Peyer's patch (tissue), 4 donors: ENCODE data around the gene CCDC149.

Experiments used
- CTCF ChIP-seq, 6 experiments: fragments of 450-650 bp in 4 of 6; fragments of 200-600 bp in 2 of 6; sonication (generic) in 1 of 6; IDR thresholded peaks; one replicate each; pipeline ENCODE4 v1.5.1; 2017 to 2019; ENCODE audit warnings: antibody characterized with exemption in 6 of 6, mild to moderate bottlenecking in 3 of 6, moderate library complexity in 1 of 6
- POLR2A ChIP-seq, 2 donors: fragments of 450-650 bp; IDR thresholded peaks; one replicate each; pipeline ENCODE4 v1.5.1; 2017; ENCODE audit warnings: antibody characterized with exemption in 2 of 2, mild to moderate bottlenecking in 2 of 2, moderate library complexity in 2 of 2

- TF ChIP-seq CTCF (IDR thresholded peaks at IDR 0.05) (no peak), POLR2A (IDR thresholded peaks at IDR 0.05) (no peak)
Observed at GRCh38 chr4:24771241-24771640, 141.6 kb downstream of the CCDC149 start.
